ENCODE measurements around the gene GRK5. TPM values are rescaled to one million over a fixed set of nuclear protein-coding genes. Genes with fewer than 3 reads are reported as not detected.

GRK5 gene
- total RNA-seq, 1 experiment from 2014 or later = 58.2 TPM

GRCh38 chr10:119441151-119441821 is 233.9 kb downstream of the GRK5 start:
- TF ChIP-seq CTCF (conservative IDR thresholded peaks at IDR 0.05; ENCODE audit: low read depth, low read length) = no peak
- TF ChIP-seq EZH2 (IDR thresholded peaks at IDR 0.05; ENCODE audit: borderline replicate concordance, low read depth, low read length, poor library complexity, severe bottlenecking) = no peak

GRCh38 chr10:119441921-119442757 is 234.8 kb downstream of the GRK5 start:
- DNase-seq (ENCODE audit: low spot score) = no peak
- Histone ChIP-seq H3K27me3 (replicated peaks; ENCODE audit: insufficient read depth, low read depth, low read length, poor library complexity) (no peaks in the 10 kb centered on the region), H3K9me3 (ENCODE audit: low read depth, low read length, poor library complexity, severe bottlenecking) (no peaks in the 10 kb centered on the region), H3K27ac (ENCODE audit: low read depth, low read length, poor library complexity, severe bottlenecking) (no peak overlapping the region), H3K4me3 (ENCODE audit: low read depth, low read length, poor library complexity, severe bottlenecking) (no peak overlapping the region), H3K4me1 (ENCODE audit: insufficient read depth, low read length, poor library complexity, severe bottlenecking) (no peaks in the 10 kb centered on the region), H3K36me3 (ENCODE audit: insufficient read depth, low read length, poor library complexity, severe bottlenecking) (peaks cover 9% of the 10 kb centered on the region)
- no TSS peak for BruUV-seq (replicated peaks)
- ChIA-PET POLR2A (ENCODE audit: low non-redundant PET) (no interaction called here), CTCF (no interaction called here)
- intact Hi-C loops (cut with micrococcal nuclease; ENCODE audit: unreplicated experiment) = no loop called here
- no peak for TF ChIP-seq CTCF (conservative IDR thresholded peaks at IDR 0.05; ENCODE audit: low read depth, low read length)
- TF ChIP-seq EZH2 (IDR thresholded peaks at IDR 0.05; ENCODE audit: borderline replicate concordance, low read depth, low read length, poor library complexity, severe bottlenecking) = no peak

More at GRCh38 chr10:119441151-119441821, 233.9 kb downstream of the GRK5 start:
- POLR2A ChIA-PET (ENCODE audit: low non-redundant PET) = no interaction called here
- no peaks in the 10 kb centered on the region for H3K4me1 ChIP-seq (ENCODE audit: insufficient read depth, low read length, poor library complexity, severe bottlenecking)
- no peak overlapping the region for H3K4me3 ChIP-seq (ENCODE audit: low read depth, low read length, poor library complexity, severe bottlenecking)
- BruUV-seq (replicated peaks) = no TSS peak
- H3K27ac ChIP-seq (ENCODE audit: low read depth, low read length, poor library complexity, severe bottlenecking) = no peak overlapping the region
- no peak for DNase-seq (ENCODE audit: low spot score)
- no peaks in the 10 kb centered on the region for H3K9me3 ChIP-seq (ENCODE audit: low read depth, low read length, poor library complexity, severe bottlenecking)
- CTCF ChIA-PET = no interaction called here
- no peaks in the 10 kb centered on the region for H3K27me3 ChIP-seq (replicated peaks; ENCODE audit: insufficient read depth, low read depth, low read length, poor library complexity)
- H3K36me3 ChIP-seq (ENCODE audit: insufficient read depth, low read length, poor library complexity, severe bottlenecking) = peaks cover 12% of the 10 kb centered on the region
- intact Hi-C loops (cut with micrococcal nuclease; ENCODE audit: unreplicated experiment) = no loop called here

- H3K36me3 ChIP-seq (ENCODE audit: insufficient read depth, low read length, poor library complexity, severe bottlenecking) = peaks cover 13% of the 10 kb centered on the region
- ChIA-PET CTCF (interaction anchor here (1.3 to 1.5 kb wide), 2 partner anchors 236 to 244 kb away, joined by 3 to 11 read pairs; no protein-coding TSS in a partner anchor), POLR2A (ENCODE audit: low non-redundant PET) (no interaction called here)
- DNase-seq (ENCODE audit: low spot score) = no peak
- H3K9me3 ChIP-seq (ENCODE audit: low read depth, low read length, poor library complexity, severe bottlenecking) = no peaks in the 10 kb centered on the region
- no peak overlapping the region for H3K4me3 ChIP-seq (ENCODE audit: low read depth, low read length, poor library complexity, severe bottlenecking)
- BruUV-seq (replicated peaks) = no TSS peak
- intact Hi-C loops (cut with micrococcal nuclease; ENCODE audit: unreplicated experiment) = no loop called here
- no peaks in the 10 kb centered on the region for H3K4me1 ChIP-seq (ENCODE audit: insufficient read depth, low read length, poor library complexity, severe bottlenecking)
- H3K27ac ChIP-seq (ENCODE audit: low read depth, low read length, poor library complexity, severe bottlenecking) = no peak overlapping the region
- TF ChIP-seq EZH2 (IDR thresholded peaks at IDR 0.05; ENCODE audit: borderline replicate concordance, low read depth, low read length, poor library complexity, severe bottlenecking) (no peak), CTCF (conservative IDR thresholded peaks at IDR 0.05; ENCODE audit: low read depth, low read length) (no peak)
- no peaks in the 10 kb centered on the region for H3K27me3 ChIP-seq (replicated peaks; ENCODE audit: insufficient read depth, low read depth, low read length, poor library complexity)
These were observed 235.3 kb downstream of the GRK5 start for GRCh38 chr10:119442758-119443060.
